ENCODE measurements around the gene DLGAP4.

- TF ChIP-seq EZH2 (IDR thresholded peaks at IDR 0.05; ENCODE audit: insufficient read depth, poor library complexity, severe bottlenecking), result no peak
- no peak for TF ChIP-seq EZH2phosphoT487 (IDR thresholded peaks at IDR 0.05; ENCODE audit: insufficient read depth, low read depth)
Observed at GRCh38 chr20:36320261-36320897, 14.2 kb downstream of the DLGAP4 start.
